Cardiac fibroblast (primary cell): Measurements from ENCODE around the gene SHCBP1L.

Experiments
- DNase-seq, 2 donors: peaks; one replicate each; pipeline versions ENCODE4 v3.0.0 to v3.0.0-alpha.2; 2010; ENCODE audit warnings: low read depth in 2 of 2
- H3K4me3 ChIP-seq, 2 donors: replicated peaks in 1 of 2; 1 replicate in 1 of 2; 2 replicates in 1 of 2; pipeline ENCODE4 v1.5.1; 2011; ENCODE audit warnings: low read depth in 2 of 2, low read length in 2 of 2, mild to moderate bottlenecking in 2 of 2, moderate library complexity in 1 of 2
- TF ChIP-seq, protein P1 (sequence below): IDR thresholded peaks from one replicate; pipeline ENCODE4 v1.5.1; 2011; ENCODE audit warnings: low read depth, mild to moderate bottlenecking, low read length, inconsistent platforms

Gene SHCBP1L

DNA sequence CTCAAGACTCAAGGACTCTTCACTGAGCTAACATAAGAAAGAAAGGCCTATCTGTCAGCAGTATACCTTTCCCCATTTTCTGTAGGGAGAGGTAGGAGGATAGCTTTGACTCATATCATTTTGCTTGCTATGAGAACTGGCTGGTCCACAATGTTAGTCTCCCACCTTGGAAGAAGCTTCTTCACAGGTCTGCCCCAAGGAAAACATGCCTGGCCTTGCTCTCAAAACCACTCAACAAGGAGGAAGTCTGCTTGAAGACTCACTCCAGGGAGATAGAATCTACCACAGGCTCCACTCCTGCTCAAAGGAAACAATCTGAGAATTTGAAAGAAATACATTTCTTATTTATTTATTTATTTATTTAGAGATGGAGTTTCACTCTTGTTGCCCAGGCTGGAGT, 40.8 kb upstream of the SHCBP1L start:
- no peak overlapping the region for H3K4me3 ChIP-seq
- DNase-seq = no peak
- TF ChIP-seq, protein P1, sequence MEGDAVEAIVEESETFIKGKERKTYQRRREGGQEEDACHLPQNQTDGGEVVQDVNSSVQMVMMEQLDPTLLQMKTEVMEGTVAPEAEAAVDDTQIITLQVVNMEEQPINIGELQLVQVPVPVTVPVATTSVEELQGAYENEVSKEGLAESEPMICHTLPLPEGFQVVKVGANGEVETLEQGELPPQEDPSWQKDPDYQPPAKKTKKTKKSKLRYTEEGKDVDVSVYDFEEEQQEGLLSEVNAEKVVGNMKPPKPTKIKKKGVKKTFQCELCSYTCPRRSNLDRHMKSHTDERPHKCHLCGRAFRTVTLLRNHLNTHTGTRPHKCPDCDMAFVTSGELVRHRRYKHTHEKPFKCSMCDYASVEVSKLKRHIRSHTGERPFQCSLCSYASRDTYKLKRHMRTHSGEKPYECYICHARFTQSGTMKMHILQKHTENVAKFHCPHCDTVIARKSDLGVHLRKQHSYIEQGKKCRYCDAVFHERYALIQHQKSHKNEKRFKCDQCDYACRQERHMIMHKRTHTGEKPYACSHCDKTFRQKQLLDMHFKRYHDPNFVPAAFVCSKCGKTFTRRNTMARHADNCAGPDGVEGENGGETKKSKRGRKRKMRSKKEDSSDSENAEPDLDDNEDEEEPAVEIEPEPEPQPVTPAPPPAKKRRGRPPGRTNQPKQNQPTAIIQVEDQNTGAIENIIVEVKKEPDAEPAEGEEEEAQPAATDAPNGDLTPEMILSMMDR = no peak

DNA sequence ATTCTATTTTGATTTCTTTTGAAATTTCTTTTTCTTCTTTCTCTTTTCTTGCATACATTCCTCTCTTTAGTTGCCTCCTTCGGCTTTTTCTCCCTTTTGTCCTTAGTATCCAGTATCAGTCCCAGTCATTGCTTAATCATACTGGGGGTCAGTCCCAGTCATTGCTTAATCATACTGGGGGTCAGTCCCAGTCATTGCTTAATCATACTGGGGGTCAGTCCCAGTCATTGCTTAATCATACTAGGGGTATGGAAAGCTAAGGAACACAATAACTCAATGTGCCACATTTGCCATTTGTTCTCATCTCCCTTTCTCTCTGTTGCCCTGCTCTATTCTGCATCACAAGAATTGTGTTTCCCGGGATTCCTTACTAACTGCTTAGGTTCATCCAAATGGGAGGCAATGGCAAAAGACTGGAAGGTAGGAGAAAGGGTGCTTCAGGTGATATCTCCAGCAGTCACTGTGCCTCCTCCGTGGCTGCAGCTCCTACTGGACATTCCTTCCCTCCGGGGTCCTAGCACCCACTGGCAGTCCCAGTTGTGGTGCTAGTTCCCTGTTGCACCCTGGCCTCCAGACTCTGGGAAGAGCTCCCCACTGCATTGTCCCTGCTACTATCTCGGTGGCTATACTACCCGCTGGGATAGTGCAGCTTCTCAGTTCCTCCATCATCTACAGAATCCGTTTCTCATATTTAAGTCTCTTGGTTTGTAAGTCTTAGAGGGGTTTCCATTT, 37.6 kb upstream of the SHCBP1L start:
- H3K4me3 ChIP-seq = no peak overlapping the region
- TF ChIP-seq, protein P1 = no peak

DNA sequence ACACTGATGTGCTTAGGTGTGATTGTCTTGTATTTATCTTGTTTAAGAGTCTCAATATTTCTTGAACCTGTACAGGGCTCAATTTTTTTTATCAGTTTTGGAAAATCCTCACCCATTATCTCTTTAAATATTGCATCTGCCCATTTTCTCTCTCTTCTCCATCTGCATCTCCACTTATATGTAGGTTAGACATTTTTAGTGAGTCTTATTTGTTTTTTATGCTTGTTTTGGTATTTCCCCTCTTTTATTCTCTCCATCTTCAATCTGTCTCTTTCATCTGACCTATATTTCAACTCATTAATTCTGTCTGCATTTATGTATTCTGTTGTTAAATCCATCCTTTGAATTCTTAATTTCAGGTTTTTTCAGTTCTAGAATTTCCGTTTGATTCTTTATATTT, 32.9 kb upstream of the SHCBP1L start:
- DNase-seq = no peak
- H3K4me3 ChIP-seq = no peak overlapping the region
- TF ChIP-seq, protein P1 = no peak

More for the DNA sequence above, 37.6 kb upstream of the SHCBP1L start:
- peak; percentile 47 to 56 for DNase-seq

DNA sequence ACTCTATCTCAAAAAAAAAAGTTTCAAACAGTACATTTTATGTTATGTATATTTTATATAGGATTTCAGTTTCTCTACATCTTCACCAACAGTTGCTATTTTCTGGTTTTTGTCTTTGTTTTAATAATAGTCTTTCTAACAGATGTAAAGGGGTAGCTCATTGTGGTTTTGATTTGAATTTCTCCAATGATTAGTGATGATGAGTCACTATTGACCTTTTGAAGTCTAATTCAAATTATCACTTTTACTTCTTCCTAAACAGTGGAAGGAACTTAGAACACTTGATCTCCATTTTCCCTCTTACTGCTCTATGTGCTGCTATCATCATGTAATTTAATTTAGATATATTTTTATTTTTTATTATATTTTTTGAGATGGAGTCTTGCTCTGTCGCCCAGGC, 31.7 kb upstream of the SHCBP1L start:
- TF ChIP-seq, protein P1 = no peak
- DNase-seq = no peak
- H3K4me3 ChIP-seq = no peak overlapping the region

DNA sequence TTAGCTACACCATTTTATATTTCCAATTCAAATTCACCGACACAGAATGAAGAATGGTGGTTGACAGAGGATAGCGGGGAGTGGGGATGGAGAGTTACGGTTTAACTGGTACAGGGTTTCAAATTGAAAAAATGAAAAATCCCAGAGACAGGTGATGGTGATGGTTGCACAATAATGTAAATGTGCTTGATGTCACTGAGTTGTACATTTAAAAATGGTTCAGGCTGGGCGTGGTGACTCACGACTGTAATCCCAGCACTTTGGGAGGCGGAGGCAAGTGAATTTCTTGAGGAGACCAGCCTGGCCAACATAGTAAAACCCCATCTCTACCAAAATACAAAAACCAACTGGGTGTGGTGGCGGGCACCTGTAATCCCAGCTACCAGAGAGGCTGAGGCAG, 31.2 kb upstream of the SHCBP1L start:
- no peak for DNase-seq
- TF ChIP-seq, protein P1 = no peak
- H3K4me3 ChIP-seq = no peak overlapping the region

DNA sequence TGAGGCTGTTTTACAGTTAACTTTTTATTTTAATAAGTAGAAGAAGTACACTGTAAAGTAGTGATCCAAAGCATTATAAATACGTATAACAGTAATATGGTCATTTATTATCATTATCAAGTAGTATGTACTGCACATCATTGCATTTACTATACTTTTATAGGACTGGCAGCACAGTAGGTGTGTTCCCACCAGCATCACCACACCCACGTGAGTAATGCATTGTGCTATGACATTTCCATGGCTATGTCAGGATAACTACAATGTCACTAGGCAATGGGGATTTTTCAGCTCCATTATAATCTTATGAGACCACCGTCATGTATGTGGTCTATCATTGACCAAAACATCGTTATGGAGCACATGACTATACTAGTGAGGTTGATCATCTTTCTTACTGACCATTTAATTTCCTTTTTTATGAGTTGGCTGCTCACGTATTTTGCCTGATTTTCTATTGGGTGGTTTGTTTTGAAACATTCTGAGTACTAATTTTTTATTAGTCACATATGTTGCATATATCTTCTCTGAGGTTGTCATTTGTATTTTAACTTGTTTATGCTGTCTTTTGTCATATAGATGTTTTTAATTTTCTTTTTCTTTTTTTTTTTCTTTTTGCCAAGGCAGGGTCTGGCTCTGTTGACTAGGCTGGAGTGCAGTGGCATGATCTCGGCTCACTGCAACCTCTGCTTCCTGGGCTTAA, 25.3 kb upstream of the SHCBP1L start:
- no peak overlapping the region for H3K4me3 ChIP-seq
- no peak for DNase-seq
- TF ChIP-seq, protein P1 = no peak
